GM19463 (cell line): ENCODE data around the gene VEZF1.

Source experiments
- ATAC-seq: cut with Tn5 transposase; IDR thresholded peaks from one replicate; pipeline ENCODE4 v1.9.1; 2021; ENCODE audit warnings: mild to moderate bottlenecking, moderate library complexity; ENCODE audit not compliant: unreplicated experiment

Gene VEZF1

DNA sequence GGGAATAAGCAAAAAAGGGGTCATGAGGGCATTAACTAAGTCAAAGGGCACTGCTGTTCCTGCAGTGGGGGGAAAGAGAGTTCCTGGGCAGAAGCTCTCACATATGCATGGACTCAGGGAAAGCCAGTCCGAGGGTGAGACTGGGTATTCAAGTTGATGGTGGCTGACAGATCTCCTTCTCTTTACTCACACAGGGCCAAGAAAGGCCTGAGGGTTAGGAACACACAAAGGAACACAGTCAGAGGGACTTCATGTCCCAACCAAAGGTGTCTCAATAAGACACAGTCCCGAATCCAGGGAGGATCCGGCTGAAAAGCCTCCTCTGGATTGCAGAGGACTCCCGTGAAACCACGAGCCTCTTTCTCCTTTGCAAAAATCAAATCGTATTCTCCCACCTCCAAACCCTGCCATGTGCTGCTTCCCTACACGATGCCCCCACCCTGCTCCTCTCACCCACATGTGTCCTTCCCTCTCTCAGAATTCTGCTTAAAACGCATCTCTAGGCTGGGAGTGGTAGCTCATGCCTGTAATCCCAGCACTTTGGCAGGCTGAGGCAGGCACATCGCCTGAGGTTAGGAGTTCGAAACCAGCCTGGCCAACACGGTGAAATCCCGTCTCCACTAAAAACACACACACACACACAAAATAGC lies 56.4 kb downstream of the VEZF1 start:
- ATAC-seq, result no peak

DNA sequence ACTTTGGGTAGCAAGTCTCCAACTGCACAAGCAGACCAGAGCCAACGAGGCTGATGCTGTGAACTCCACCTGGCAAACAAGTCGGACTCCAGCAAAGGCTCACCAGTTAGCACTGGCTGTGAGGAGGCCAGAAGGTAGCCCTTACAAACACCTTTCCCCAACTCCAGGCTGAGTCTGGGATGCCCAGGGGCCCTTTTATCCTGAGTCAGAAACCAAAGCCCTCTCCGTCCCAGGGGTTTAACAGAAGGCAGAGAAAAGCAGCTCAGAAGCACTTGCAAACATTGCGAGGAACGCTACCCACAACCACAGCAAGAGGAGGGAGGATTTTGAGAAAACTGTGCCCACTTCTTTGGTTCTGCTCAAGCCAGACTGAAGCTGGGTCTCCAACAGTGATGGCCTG lies 57.8 kb downstream of the VEZF1 start:
- no peak for ATAC-seq

DNA sequence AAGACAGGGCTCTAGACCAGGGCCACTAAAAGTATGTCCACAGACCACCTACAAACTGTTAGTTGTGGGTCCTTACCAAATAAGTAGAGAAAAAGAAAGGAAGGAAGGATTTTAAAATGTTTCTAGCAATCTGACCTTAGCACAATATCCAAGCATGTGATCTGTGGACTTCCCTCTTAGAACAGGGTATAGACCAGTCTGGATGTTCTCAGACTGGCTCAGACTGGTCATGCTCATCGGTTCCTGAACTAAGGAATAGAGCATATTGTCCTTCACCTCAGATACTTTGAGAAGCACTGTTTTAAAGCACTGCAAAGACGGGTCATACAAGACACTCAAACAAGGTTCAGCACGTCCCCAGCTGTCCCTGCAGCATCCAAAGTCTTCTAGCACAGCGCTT lies 58.7 kb downstream of the VEZF1 start:
- no peak for ATAC-seq

DNA sequence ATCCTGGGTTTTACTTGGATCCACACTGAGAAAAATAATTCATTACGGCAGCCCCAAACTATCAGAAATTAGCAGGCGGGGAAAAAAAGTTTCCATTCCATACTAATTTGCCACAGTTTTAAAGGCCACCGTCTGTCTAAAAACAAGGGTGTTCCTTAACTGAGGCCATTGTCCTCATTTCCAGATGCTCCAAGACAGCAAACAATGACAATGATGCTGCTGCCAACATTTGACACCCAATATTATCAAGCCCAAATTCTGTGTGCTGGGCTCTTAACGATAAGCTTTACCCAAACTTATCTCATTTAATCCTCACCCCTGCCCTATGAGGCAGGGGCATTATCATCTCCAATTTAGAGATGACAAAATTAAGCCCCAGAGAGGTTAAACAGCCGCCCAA lies 59.1 kb downstream of the VEZF1 start:
- ATAC-seq, result no peak

DNA sequence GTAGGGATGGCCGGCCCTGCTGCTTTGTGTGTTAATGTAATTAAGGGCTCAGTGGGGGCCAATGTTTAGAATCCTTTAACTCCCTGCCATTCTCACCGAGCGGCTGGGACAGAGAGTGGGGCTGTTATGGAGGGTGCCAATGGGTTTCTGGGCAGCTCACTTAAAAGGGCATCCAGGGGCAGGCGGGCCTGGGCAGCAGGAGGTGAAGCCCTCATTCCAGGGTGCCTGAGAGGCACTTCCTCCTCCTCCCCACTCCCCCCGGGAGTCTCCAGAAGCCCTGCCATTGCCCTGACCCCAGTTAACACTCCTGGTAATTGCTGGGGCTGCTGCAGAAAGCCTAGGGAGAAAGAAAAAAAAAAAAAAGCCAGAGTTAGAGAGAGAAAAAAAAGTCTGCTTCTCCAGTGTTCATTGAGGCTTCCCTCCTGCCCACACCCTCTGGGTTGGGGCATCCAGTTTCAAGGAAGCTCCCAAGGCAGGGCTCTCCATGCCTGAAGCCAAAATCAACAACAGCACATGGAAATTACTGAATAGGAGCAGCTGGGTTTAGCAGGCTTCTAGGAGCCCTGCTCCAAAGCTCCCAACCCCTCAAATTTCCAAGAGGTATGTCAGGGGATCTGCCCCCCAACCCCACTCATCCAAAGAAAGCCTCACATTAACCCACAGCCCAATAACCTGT lies 60.9 kb downstream of the VEZF1 start:
- ATAC-seq, result no peak

DNA sequence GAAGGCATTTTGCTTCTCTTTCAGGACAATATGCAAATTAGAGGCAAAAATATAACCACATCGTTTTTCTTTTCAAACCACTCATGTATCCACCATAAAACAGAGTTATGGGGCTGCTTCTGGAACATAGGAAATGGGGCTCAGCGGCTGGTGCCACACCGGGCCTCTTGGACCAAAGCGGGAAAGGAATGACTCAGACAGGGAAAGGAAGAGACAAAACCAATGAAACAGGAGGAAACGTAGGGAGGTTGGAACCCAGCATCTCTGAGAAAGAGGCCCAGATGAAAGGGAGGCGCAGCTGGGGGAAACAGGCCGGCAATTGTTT lies 61.4 kb downstream of the VEZF1 start:
- ATAC-seq, result no peak

DNA sequence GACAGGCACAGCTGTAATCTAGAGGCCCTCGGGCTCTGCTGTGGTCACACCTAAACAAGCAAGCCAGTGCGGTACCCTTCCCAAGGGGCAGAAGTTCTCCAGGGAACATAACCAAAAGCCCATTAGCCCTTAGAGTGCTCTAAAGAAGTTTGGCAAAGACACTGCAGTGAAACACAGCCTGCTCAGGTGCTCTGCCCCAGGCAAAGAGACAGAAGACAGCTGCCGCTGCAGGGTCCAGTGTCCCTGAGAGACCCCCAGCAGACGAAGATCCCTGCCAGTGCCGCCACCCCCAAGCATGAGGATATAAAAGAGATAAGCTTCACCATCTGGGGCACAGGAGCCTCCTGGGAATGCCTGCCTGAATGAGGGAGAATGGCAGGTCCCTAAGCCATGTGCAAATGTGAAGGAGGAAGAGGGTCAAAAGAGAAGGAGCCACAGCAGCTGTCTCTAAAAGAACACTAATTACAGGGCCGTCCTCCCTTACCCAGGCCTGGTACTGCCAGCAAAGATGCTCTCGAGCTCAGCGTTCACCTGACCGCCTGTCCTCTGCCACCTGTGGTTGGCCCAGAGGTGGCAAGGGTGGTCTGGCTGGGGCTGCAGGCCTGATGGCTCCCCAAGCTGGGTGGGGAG lies 62.6 kb downstream of the VEZF1 start:
- ATAC-seq, result no peak

DNA sequence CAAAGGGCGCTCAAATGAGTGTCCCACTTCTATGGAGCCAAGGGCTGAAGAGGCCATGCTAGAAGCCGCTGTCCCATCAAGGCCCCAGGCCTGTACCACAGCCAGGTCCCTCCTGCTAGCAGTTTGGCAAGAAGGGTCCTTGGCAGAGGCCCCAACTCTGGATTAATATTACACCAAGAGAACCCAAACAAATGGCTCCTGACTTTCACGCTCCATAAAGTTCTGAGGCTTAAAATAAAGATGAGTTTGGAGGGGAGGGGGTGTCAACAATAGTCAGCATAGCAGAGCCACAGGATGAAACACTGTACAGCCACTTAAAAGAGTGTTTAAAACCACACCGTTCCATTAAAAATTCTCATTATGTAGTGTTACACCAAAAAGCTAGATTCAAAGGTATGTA lies 63.4 kb downstream of the VEZF1 start:
- no peak for ATAC-seq
